ENCODE data around the gene NPAS3.

NPAS3 gene

GRCh38 chr14:33711194-33711593, 772.5 kb downstream of the NPAS3 start:
- no peak for DNase-seq (ENCODE audit: low read depth in 2 of 2)

- no peak for DNase-seq (ENCODE audit: low read depth in 2 of 2)
These were observed 773.1 kb downstream of the NPAS3 start for GRCh38 chr14:33711811-33712216.

- DNase-seq (ENCODE audit: low read depth in 2 of 2), result no peak
These were observed 776.0 kb downstream of the NPAS3 start for GRCh38 chr14:33714527-33715226.

- no peak for DNase-seq (ENCODE audit: low read depth in 2 of 2)
These were observed 776.5 kb downstream of the NPAS3 start for GRCh38 chr14:33715227-33715528.

- no peak for DNase-seq (ENCODE audit: low read depth in 2 of 2)
These were observed 778.2 kb downstream of the NPAS3 start for GRCh38 chr14:33716921-33717320.

GRCh38 chr14:33717866-33718265, 779.2 kb downstream of the NPAS3 start:
- DNase-seq (ENCODE audit: low read depth in 2 of 2), result no peak

GRCh38 chr14:33720284-33720787, 781.7 kb downstream of the NPAS3 start:
- DNase-seq (ENCODE audit: low read depth in 2 of 2), result no peak

- no peak for DNase-seq (ENCODE audit: low read depth in 2 of 2)
These were observed 788.0 kb downstream of the NPAS3 start for GRCh38 chr14:33726685-33727084.

- DNase-seq (ENCODE audit: low read depth in 2 of 2), result no peak
These were observed 788.9 kb downstream of the NPAS3 start for GRCh38 chr14:33727606-33728005.

- no peak for DNase-seq (ENCODE audit: low read depth in 2 of 2)
These were observed 789.4 kb downstream of the NPAS3 start for GRCh38 chr14:33728010-33728498.

- DNase-seq (ENCODE audit: low read depth in 2 of 2), result no peak
These were observed 791.5 kb downstream of the NPAS3 start for GRCh38 chr14:33730156-33730555.

- no peak for DNase-seq (ENCODE audit: low read depth in 2 of 2)
These were observed 793.5 kb downstream of the NPAS3 start for GRCh38 chr14:33732175-33732574.

- no peak for DNase-seq (ENCODE audit: low read depth in 2 of 2)
These were observed 794.6 kb downstream of the NPAS3 start for GRCh38 chr14:33733310-33733709.

GRCh38 chr14:33733721-33734120, 795.0 kb downstream of the NPAS3 start:
- DNase-seq (ENCODE audit: low read depth in 2 of 2), result no peak

GRCh38 chr14:33734387-33734786, 795.7 kb downstream of the NPAS3 start:
- no peak for DNase-seq (ENCODE audit: low read depth in 2 of 2)

GRCh38 chr14:33736299-33736825, 797.7 kb downstream of the NPAS3 start:
- DNase-seq (ENCODE audit: low read depth in 2 of 2), result no peak

GRCh38 chr14:33736979-33737378, 798.3 kb downstream of the NPAS3 start:
- no peak for DNase-seq (ENCODE audit: low read depth in 2 of 2)

GRCh38 chr14:33737446-33737845, 798.8 kb downstream of the NPAS3 start:
- no peak for DNase-seq (ENCODE audit: low read depth in 2 of 2)

GRCh38 chr14:33738029-33738428, 799.4 kb downstream of the NPAS3 start:
- no peak for DNase-seq (ENCODE audit: low read depth in 2 of 2)

- DNase-seq (ENCODE audit: low read depth in 2 of 2), result no peak
These were observed 799.8 kb downstream of the NPAS3 start for GRCh38 chr14:33738491-33738890.

GRCh38 chr14:33740531-33740930, 801.9 kb downstream of the NPAS3 start:
- DNase-seq (ENCODE audit: low read depth in 2 of 2), result no peak

GRCh38 chr14:33742166-33742565, 803.5 kb downstream of the NPAS3 start:
- DNase-seq (ENCODE audit: low read depth in 2 of 2), result no peak

- DNase-seq (ENCODE audit: low read depth in 2 of 2), result no peak
These were observed 806.5 kb downstream of the NPAS3 start for GRCh38 chr14:33745163-33745562.

GRCh38 chr14:33747749-33748148, 809.1 kb downstream of the NPAS3 start:
- DNase-seq (ENCODE audit: low read depth in 2 of 2), result no peak
